NCI-H82 treated with DMSO at 0.1 percent for 48 hours (cell line): ENCODE measurements around the gene ECT2L.
"Not testable (repeated sequence)": the region's sequence is repeated elsewhere in the genome, so short reads cannot be mapped to it uniquely, and the experiment has no call there.

Experiments
- DNase-seq: peaks from one replicate; lab custom pipeline; 2025; ENCODE audit not compliant: unreplicated experiment; lab: John Stamatoyannopoulos, UW

ECT2L gene

DNA sequence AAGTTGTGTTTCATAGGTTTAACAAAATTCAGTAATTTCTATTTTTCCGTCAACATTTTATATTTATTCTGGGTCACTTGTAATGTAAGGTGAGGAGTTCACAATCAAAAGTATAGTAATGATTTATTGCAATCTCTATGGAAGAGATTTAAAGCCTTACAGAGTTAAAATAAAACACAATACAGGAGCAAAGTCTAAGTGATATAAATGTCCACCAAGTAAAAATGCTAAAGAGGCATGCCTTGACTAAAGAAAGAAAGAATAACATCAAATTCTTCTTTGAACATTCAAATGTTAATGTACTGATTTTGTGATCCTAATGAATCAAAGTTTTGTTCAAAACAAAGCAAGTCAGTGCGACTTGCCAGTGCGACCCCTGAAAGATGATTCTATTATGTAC lies 130.7 kb downstream of the ECT2L start:
- no peak for DNase-seq

DNA sequence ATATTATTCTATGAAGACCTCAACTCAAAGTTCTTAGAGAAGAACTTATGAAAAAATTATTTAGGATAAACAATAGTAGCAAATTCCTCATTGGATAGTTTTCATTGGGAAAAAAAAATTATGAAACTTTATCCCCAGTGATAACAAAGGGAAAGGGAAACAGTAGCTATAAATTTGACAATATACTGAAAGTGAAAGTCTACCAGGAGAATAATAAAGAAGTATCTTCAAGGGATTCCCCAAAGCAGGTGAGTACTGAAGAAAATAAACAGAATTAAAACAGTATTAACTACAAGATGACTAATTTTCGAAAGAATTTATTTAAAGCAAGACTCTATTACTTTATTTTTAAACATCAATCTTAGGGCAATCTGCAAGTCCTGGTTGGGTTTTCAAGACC lies 135.8 kb downstream of the ECT2L start:
- DNase-seq, result no peak

DNA sequence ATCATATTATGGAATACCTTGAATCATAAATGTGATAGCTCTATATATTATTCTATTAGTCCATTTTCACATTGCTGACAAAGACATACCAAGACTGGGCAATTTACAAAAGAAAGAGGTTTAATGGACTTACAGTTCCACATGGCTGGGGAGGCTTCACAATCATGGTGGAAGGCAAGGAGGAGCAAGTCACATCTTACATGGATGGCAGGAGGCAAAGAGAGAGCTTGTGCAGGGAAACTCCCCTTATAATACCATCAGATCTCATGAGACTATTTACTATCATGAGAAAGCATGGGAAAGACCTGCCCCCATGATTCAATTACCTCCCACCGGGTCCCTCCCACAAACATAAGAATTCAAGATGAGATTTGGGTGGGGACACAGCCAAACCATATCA lies 141.0 kb downstream of the ECT2L start:
- DNase-seq, result not testable (repeated sequence)

DNA sequence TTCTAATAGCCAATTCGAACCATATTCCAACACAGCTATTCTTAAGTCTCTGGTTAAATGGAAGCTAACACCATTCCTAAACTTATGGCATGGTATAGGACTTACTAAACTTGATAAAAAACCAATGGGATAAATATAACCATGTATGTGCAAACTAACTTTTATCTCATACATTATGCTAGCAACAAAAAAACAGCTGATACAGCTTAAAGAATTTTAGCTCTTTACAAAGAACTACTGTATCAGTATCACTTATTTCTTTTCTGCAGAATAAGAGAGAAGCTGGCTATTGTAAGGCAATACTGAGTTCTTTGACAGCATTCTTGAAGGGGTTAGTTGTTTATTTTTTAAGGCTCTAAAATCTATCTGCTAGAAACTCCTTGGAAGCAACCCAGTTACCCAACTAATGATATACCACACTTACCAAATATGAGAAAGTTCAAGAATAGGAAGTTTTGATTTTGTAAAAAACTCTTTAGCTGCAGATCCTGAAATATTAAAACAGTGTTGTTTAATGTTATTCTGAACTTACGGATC lies 147.3 kb downstream of the ECT2L start:
- no peak for DNase-seq

DNA sequence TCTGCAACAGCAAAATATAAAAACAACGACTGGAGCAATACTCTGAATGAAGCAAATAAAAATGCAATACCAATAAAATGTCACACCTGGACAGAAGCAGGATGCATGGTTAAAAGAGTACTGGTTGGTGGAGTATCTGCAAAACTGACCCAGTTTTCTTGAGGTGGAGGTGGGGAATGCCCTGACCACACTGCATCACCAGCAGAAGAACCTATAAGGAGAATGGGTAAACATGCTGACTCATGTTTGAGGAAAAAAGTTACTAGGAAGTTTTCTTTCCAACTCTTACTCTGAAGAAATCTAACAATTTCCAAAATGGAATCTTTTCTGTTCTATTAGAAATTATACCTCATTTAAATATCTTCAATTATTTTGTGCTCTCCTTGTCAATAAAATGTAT lies 148.5 kb downstream of the ECT2L start:
- DNase-seq, result no peak

DNA sequence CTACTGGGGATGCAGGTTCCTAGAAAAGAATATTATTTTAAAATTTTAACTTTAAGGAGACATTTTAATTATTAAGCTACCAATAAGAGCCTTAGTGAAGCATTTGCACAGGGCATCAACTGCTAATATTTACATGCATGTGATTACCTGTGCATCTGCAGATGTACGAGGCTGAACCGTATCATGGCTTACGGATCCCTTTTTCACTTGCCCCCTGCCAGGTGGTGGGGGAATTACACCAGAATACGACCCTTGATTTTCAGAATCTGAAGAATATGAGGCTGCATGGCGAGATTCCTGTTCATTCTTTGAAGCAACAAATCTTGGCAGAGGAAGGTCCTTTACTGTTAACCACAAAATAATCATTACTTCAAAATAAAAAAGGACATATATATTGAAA lies 149.5 kb downstream of the ECT2L start:
- no peak for DNase-seq

DNA sequence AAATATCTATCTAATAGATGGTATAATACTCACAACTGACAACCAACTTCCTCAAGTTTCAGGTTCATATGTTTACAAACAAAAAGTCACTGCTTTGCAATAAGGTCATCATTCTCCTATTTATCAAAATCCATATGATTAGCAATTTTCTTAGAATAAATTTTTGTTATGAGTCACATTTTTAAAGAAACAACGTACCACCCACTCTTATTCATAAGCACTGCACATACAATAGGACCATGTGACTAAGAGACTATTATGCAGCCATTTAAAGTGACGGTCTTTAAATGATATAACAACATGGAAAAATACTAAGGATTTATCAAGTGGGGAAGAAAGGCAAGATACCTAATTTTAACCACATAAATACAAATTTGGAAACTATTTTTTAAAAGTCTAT lies 152.1 kb downstream of the ECT2L start:
- no peak for DNase-seq

DNA sequence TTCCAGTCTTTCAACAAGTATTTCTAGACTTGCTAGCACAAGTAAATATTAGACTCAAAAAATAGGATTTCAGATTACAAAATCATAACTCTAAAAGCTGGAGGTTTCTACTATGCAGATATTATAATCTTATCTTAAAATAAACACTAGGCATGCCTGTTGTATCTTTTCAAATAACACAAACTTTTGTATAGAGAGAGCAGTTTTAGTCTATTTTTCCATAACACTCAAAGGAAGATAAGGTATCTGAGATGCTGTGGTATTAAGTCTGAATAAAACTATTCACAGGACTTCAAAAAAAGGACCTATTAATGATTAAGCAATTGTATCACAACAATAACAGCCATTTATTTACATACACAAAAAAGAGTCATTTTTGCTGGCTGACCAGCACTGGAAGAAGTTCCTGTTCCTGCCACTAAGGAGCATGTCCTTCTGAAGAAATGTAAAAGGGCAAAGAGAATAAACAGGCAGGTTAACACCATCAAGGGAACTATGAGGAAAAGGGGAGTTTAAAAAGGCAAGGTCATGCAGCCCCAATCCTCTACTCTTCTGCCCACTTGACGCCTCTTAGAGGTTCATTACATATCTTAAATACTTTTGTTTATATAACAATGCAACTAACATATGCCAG lies 152.8 kb downstream of the ECT2L start:
- no peak for DNase-seq

DNA sequence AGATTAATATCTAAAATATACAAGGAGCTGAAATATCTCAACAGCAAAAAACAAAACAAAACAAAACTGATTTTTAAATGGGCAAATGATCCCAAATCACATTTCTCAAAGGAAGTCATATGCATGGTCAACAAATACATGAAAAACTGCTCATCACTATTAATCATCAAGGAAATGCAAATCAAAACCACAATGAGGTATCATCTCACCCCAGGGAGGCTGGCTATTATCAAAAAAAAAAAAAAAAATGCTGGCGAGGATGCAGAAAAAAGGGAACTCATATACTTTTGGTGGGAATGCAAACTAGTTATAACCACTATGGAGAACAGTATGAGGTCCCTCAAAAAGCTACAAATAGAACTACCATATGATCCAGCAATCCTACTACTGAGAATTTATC lies 157.6 kb downstream of the ECT2L start:
- DNase-seq, result no peak
